Panc1 (cell line): ENCODE measurements around the gene STXBP1.

Experiments
- POLR2AphosphoS5 ChIP-seq: IDR thresholded peaks from 2 replicates; pipeline ENCODE4 v1.6.1; 2012; ENCODE audit warnings: mild to moderate bottlenecking, low read depth, low read length, moderate library complexity
- TF ChIP-seq, protein P1 (sequence below): fragments of 450-650 bp; IDR thresholded peaks from 2 replicates; pipeline ENCODE4 v1.5.1; 2017; ENCODE audit warnings: mild to moderate bottlenecking
- TF ChIP-seq, protein P2 (sequence below), 2 experiments: IDR thresholded peaks; 2 replicates each; pipeline ENCODE4 v1.6.1; 2011 to 2012; ENCODE audit warnings: low read depth in 2 of 2, control low read depth in 1 of 2, low read length in 1 of 2, mild to moderate bottlenecking in 1 of 2, moderate library complexity in 1 of 2; ENCODE audit not compliant: insufficient read depth in 1 of 2

DNA sequence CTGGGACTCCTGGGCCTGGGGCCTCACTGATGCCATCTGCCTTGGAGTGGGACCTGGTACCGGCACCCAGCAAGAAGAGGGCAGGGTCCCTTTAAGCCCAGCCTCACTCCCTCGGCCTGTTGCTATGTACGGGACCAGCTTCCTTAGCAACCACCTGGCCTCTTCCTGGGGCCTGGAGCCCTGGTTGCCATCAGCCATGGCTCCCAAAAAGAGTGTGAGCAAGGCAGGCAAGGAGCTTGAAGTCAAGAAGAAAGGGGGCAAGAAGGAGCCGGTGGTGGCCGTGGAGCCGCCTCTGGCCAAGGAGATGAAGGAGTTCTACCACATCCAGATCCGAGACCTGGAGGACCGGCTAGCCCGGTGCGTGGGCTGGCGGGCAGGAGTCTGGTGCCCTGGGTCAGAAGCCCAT, 94.8 kb downstream of the STXBP1 start, which contains the start of gene CFAP157:
- TF ChIP-seq POLR2AphosphoS5: no peak
- TF ChIP-seq, protein P1, sequence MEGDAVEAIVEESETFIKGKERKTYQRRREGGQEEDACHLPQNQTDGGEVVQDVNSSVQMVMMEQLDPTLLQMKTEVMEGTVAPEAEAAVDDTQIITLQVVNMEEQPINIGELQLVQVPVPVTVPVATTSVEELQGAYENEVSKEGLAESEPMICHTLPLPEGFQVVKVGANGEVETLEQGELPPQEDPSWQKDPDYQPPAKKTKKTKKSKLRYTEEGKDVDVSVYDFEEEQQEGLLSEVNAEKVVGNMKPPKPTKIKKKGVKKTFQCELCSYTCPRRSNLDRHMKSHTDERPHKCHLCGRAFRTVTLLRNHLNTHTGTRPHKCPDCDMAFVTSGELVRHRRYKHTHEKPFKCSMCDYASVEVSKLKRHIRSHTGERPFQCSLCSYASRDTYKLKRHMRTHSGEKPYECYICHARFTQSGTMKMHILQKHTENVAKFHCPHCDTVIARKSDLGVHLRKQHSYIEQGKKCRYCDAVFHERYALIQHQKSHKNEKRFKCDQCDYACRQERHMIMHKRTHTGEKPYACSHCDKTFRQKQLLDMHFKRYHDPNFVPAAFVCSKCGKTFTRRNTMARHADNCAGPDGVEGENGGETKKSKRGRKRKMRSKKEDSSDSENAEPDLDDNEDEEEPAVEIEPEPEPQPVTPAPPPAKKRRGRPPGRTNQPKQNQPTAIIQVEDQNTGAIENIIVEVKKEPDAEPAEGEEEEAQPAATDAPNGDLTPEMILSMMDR: no peak
- TF ChIP-seq, protein P2, sequence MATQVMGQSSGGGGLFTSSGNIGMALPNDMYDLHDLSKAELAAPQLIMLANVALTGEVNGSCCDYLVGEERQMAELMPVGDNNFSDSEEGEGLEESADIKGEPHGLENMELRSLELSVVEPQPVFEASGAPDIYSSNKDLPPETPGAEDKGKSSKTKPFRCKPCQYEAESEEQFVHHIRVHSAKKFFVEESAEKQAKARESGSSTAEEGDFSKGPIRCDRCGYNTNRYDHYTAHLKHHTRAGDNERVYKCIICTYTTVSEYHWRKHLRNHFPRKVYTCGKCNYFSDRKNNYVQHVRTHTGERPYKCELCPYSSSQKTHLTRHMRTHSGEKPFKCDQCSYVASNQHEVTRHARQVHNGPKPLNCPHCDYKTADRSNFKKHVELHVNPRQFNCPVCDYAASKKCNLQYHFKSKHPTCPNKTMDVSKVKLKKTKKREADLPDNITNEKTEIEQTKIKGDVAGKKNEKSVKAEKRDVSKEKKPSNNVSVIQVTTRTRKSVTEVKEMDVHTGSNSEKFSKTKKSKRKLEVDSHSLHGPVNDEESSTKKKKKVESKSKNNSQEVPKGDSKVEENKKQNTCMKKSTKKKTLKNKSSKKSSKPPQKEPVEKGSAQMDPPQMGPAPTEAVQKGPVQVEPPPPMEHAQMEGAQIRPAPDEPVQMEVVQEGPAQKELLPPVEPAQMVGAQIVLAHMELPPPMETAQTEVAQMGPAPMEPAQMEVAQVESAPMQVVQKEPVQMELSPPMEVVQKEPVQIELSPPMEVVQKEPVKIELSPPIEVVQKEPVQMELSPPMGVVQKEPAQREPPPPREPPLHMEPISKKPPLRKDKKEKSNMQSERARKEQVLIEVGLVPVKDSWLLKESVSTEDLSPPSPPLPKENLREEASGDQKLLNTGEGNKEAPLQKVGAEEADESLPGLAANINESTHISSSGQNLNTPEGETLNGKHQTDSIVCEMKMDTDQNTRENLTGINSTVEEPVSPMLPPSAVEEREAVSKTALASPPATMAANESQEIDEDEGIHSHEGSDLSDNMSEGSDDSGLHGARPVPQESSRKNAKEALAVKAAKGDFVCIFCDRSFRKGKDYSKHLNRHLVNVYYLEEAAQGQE (IDR thresholded peaks at IDR 0.05; ENCODE audit: insufficient read depth in 1 of 2, low read depth in 2 of 2, low read length in 1 of 2): no peak
